ENCODE measurements around the gene FNDC3A.

Gene FNDC3A, protein sequence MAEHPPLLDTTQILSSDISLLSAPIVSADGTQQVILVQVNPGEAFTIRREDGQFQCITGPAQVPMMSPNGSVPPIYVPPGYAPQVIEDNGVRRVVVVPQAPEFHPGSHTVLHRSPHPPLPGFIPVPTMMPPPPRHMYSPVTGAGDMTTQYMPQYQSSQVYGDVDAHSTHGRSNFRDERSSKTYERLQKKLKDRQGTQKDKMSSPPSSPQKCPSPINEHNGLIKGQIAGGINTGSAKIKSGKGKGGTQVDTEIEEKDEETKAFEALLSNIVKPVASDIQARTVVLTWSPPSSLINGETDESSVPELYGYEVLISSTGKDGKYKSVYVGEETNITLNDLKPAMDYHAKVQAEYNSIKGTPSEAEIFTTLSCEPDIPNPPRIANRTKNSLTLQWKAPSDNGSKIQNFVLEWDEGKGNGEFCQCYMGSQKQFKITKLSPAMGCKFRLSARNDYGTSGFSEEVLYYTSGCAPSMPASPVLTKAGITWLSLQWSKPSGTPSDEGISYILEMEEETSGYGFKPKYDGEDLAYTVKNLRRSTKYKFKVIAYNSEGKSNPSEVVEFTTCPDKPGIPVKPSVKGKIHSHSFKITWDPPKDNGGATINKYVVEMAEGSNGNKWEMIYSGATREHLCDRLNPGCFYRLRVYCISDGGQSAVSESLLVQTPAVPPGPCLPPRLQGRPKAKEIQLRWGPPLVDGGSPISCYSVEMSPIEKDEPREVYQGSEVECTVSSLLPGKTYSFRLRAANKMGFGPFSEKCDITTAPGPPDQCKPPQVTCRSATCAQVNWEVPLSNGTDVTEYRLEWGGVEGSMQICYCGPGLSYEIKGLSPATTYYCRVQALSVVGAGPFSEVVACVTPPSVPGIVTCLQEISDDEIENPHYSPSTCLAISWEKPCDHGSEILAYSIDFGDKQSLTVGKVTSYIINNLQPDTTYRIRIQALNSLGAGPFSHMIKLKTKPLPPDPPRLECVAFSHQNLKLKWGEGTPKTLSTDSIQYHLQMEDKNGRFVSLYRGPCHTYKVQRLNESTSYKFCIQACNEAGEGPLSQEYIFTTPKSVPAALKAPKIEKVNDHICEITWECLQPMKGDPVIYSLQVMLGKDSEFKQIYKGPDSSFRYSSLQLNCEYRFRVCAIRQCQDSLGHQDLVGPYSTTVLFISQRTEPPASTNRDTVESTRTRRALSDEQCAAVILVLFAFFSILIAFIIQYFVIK

DNA sequence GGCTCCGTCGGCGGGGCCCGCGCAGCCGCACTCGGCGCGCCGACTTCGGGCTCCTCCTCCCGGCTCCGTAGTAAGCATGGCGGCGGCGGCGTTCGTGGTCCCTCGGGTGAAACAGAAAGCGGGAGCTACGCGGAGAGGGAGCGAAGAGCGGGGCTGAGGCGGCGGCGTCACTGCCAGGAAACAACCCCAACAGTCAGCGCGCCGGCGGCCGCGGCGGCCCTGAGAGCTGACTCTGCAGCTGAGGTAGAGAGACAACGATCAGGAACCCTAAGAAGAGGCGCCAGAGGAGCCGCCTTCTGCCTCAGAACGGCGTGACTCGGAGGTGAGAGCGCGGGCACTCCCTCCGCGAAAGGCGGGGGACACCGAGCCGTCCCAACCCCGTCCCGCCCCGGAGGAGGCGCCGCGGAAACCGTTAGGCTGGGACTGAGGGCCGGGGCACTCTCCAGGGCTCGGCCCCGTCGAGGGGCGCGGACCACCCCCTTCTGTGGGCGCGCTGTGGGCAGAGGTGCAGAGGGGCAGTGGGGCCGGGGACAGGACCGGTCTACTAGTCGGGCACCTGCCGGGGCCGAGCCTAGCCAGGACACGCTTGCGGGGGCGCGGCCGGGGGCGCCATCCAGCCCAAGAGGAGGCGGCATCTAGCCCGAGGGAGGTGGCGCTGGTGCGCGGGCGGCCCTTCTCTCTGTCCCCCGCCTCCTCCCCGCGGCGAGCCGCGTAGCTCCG, at the start of gene FNDC3A:
TSS of gene FNDC3A (plus strand) at position 57 of the 720 bp plus-strand sequence. CDS start 30,279 bp downstream, outside the sequence.
- peak; percentile 79 for DNase-seq (ENCODE audit: low read depth)

DNA sequence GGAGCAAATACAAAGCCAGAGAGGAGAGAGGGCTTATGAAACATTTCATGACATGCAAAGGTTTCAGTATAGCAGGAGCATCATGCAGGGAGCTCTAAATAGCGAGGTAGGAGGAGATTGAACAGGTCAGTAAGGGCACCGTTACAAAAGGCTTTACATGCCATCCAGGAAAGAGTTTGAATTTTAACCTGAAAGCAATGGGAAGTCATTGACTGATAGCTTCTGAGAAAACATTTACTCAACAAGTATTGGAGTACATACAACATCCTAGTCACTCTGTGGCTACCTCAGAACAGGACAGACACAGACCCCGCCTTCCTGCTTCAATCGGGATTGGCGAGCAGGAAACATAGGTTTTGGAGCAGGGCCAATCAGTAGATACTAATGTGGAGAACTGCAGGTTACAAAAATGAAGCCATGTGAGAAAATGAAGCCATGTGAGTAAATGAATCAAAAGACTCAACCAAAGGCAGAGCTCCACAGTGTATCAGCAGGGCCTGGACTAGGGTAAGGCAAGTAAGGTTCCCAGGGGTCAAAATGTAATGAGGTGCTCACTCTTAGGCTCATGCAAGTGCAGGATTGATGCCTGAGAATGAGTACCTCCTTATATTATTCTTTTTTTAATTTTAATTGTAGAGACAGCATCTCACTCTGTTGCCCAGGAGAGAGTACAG, 46.8 kb upstream of the FNDC3A start:
- no peak for DNase-seq (ENCODE audit: low read depth)

DNA sequence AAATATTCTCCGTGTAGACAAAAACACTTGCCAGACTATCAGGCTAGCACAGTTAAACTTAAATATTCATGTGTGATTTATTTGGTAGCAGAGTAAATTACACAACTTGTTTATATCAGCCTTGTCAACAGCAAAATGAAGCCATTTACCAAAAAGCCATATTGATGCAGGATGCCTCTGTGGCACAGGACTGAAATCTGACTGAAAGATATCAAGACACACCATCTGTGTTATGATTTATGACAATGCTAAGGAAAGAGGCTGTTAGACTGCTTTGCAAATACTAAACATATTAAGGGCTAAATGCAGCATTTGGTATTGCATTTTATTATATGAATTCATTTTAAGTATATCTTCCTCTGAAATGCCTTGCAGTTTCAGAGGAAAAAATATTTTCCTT, 44.8 kb upstream of the FNDC3A start:
- no peak for DNase-seq (ENCODE audit: low read depth)

DNA sequence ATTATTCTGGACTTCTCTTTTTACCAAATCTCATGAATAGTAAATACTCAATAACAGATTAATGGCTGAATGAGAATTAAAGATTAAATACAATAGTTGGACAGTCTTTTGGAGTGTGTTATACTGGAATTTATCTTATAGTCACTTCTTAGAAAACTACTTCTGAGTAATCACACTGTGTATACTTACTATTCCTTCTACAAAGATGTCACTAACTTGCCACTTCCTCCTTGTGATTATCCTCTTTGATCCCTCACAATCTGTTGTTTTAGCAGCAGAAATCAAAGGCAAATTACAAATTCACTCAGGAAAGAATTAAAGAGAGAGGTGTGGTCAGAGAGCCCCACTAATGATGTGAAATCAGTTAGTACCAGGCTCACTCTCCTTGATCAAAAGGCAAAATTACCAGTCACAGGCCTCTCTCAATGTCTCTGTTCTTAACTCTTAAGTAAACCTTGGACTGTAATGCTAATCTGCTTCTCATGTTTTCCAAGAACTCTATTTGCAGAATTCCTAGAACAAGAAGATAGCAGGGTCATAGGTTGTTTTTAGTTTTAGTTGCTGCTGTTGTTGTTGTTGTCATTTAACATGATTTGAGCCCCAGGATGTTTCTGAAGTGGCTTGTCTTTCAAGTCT, 37.3 kb upstream of the FNDC3A start:
- DNase-seq (ENCODE audit: low read depth): no peak

DNA sequence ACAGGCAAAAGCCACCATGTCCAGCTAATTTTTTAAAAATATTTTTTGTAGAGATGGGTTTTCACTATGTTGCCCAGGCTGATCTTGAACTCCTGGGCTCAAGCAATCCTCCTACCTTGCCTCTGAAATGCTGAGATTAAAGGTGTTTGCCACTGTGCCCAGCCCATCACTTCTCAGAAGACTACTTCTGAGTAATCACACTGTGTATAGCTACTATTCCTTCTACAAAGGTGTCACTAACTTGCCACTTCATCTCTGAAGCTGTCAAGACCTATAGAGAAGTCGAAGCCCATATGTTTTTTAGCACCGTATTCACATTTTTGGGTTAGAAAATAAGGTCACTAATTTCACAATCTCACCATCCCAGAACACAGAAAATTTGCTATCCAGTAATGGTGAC, 36.0 kb upstream of the FNDC3A start:
- no peak for DNase-seq (ENCODE audit: low read depth)

DNA sequence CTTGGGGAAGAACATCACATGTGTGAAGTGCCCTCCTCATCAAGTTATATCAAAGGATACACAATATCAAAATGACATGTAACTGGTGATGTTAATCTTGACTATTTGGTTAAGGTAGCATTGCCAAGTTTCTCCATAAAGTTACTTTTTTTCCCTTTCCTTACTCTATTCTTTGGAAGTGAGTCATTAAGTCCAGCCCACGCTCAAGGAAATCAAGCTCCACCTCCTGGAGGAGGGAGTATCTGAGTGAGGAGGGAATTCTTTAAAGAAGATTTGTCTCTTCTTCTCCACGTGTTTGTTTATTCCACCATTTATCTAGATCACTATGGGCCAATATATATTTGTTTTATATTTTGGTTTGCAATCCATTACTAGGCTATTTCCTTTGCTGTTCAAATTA, 33.6 kb upstream of the FNDC3A start:
- DNase-seq (ENCODE audit: low read depth): no peak

DNA sequence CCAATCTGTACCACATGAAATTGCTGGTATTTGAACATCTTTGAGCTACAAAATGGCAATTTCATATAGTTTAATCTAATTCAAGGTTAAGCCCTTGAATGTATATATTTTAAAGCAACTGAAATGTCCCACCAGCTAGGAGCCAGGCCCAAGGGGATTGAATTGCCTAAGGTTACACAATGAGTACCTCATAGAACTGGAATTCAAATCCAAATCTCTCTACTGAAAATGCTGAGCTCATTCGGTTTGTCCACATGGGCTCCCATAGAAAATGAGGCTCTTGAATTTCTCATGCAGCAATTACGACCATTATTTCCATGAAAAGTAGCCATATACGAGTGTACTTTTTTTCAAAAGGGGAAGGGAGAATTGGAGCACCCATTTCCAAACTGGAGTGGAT, 31.5 kb upstream of the FNDC3A start:
- no peak for DNase-seq (ENCODE audit: low read depth)

DNA sequence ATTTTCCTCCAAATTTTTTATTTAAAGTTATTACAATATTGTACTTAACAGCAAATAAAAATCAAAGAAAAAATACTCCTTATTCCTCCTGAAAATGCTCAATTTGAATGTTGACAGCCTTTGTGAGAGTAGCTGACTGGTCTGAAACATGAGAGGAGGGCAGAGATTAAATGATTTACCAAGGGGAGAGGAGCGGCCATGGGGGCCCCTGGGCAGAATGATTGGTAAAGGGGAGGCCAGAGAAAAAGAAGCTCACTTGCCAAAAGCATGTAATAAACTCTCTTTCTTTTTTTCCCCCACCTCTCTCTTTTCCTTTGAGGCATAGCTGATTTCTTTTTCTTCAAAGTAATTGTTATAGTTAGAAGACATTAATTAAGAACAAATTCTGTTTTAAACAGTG, 30.1 kb upstream of the FNDC3A start:
- no peak for DNase-seq (ENCODE audit: low read depth)

DNA sequence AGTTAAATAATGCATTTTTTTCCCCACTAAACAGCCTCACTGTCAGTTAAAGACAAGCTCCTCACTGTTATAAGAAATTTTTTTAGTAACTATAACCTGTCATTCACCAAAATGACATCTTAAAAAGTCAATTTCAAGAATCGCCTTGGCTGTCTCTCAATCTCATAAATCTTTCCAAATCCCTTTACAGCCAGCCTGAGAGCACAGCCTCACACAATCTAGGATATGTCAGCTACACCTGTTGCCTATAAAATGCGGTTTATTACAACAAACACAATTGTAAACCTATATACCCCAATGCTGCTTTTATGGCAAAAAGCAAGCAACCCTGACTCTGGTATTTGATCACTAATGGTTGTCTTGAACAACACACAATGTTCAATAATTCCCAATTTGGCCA, 29.5 kb upstream of the FNDC3A start:
- no peak for DNase-seq (ENCODE audit: low read depth)

DNA sequence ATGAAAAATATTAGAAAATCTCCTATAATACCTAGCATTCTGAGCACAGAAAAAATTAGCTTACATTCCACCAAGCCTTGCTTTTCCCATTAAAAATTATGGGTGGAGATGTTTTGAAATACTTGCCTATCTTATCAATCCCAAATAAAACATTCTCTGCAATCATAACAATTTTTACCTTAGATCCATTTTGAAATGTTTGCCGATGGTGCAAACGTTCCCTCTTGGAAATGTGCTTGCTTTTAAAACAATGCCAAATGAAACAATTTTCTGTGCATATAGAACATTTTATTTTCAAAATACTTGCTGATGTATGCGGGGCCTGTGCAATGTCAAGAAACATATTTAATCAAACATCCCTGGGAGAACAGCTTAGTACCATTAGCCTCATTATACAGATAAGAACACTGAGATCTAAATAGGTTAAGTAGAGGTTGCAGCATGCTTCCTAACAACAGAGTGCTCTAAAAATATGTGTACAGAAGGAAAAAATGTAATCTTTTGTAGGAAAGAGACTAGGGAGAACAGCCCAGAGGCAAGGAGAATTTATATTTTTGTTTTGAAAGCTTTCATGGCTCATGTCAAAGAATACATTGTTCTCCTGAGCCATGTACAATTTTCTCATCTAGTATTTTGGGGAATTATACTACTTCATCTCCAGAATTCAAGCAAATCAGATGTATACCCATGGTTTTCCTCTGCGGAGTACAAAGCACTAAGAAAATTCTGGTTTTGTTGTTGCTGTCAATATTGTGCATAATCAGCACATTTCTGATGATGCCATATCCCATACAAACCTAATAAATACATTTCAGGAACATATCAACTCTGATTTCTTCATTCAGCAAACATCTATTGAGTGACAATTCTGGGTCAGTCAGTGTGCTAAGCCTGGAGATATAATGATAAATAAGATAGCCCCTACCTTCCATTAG, 25.9 kb upstream of the FNDC3A start:
- DNase-seq (ENCODE audit: low read depth): no peak

DNA sequence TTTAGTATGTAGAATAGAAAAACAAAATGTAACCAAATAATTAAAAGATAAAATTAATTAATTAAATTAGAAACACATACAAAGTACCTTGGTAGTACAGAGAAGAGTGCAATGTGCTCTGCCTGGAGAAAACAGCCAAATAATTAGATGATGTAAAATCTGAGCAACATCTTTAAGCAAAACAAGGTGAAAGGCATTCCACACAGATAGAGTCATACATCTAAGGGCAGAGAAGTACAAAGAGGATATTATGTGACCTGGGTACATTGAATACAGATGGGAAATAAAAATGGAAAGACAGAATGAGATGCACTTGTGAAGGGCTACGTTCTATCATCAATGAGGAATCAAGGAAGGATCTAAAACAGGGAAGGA, 25.2 kb upstream of the FNDC3A start:
- DNase-seq (ENCODE audit: low read depth): no peak

DNA sequence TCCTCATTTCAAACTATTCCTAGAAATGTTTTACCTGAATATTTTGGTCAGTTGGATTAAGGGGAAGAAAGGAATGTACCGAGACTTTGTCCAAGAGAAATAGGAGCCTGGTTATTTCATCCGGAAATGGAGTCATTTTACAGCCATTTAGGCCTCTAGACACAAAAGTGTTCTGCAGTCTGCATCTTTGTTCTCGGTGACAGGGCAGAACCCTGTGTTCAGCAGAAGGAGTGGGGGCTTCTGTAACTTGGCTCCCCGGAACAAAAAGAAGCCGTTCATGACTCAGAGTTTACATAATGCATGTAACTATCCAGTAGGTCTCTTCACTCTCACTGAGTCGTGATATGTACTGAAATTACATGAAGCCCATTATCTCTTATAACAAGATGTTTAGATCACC, 21.6 kb upstream of the FNDC3A start:
- DNase-seq (ENCODE audit: low read depth): no peak

DNA sequence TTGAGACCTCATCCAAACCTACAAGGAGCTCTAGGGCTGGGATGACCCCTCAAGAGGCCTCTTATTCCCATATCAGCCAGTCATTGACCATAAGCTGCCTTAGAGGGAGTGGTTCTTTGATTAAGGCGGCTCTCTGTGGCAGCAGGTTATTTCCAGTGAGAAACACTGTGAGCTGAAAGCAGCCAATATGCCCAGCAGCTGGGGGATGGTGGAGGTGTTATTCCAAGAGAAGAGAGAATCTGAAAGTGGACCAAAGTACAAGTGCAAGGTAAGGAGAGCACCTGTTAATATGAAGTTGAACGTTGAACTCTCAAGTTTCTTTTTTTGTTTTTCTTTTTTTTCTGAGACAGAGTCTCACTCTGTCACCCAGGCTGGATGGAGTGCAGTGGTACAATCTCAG, 20.2 kb upstream of the FNDC3A start:
- no peak for DNase-seq (ENCODE audit: low read depth)

DNA sequence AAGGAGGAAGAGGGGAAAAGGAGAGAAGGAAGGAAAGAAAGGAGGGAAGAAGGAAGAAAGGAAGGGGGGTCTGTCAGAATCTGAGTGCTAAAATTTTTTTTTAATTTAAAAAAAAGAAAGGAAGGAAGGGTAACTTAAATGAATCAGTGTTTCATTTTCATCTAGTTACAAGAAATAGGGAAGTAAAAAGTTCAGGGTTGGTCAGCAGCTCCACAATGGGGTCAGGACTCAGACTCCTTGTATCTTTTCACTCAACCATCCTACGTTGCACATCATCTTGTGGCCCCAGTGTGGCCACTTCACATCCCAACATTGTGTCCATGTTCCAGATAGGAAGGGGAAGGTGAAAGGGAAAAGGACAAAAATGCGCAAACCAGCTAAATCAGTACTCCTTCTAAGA, 14.3 kb upstream of the FNDC3A start:
- DNase-seq (ENCODE audit: low read depth): no peak

DNA sequence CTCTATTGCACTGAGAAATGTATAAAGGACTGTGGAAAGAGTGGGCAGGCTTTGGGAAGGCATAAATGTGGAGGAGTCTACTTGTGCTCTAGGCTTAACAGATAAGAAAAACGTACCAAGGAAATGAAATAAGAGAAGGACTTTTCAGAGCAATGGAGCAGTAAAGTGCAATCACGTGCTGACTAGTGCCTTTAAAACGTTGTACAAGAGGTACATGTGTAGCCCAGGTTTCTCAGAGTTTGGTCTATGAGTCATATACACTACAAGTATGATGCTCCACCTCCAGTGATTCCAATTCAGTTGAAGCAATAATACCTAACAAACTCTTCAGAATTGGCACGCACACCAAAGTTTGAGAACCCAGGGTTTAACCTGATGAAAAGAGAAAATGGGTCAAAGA, 13.4 kb upstream of the FNDC3A start:
- DNase-seq (ENCODE audit: low read depth): no peak

DNA sequence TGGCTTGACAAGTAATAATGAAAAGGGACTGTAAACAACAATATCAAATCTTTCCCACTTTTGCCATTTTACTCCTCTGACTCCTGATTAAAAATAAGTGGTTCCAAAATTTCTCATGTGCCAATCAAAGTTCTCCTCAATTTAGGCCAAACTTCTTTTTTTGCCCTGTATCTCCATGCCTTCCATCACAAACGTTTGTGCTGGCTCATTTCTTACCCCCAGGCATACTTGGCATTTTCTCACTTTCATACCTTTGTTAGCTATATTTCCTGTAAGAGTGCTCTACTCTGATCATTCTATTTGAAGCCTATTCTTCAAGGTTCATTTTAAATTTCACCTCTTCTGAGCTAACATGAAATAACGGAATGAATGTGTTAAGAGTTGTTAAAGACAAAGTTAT, 10.0 kb upstream of the FNDC3A start:
- no peak for DNase-seq (ENCODE audit: low read depth)

DNA sequence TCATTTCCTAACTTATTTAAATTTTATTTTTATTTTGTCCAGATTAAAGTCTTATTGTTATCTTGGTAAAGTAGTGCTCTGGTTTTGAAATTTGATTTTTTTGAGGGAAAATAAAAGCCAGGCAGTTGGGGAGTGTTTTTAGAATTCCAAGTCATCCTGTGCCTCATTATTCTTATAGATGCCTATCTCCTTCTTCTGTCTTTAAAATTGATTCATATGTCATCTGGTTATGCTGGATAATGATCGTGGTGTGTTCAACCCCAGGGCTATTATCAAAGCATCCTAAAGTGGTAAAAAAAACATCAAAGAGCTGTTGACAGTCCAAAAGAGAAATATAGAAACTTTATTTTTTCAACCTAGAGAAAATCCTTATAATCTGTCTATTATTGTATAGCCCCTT, 6.0 kb upstream of the FNDC3A start:
- DNase-seq (ENCODE audit: low read depth): no peak

DNA sequence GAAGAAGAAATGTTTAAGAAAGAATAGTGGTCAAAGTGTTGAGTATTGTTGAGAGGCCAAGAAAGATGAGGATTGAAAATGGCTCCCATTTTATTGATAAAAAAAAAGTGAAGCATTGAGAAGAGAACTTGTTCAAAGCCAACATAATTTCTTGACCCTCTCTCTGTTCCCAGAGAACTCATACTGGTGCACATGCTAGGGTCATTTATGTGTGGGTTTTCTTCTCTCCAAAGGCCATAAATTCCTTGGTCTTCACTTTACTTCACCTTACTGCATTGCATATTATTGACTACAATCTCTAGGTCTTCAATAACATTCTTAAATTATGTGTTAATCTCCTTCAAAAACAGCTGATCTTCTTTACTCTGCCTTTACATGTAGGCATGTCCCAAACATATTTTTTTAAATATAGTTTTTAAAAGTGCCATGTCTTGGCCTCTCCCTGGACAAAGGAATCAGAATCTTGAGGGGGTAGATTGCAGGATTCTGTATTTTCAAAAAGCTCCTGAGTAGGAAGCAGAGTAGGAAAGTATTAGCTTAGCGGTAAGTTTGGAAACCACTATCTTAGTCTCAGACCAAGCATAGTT, 1.8 kb upstream of the FNDC3A start:
- DNase-seq (ENCODE audit: low read depth): no peak

DNA sequence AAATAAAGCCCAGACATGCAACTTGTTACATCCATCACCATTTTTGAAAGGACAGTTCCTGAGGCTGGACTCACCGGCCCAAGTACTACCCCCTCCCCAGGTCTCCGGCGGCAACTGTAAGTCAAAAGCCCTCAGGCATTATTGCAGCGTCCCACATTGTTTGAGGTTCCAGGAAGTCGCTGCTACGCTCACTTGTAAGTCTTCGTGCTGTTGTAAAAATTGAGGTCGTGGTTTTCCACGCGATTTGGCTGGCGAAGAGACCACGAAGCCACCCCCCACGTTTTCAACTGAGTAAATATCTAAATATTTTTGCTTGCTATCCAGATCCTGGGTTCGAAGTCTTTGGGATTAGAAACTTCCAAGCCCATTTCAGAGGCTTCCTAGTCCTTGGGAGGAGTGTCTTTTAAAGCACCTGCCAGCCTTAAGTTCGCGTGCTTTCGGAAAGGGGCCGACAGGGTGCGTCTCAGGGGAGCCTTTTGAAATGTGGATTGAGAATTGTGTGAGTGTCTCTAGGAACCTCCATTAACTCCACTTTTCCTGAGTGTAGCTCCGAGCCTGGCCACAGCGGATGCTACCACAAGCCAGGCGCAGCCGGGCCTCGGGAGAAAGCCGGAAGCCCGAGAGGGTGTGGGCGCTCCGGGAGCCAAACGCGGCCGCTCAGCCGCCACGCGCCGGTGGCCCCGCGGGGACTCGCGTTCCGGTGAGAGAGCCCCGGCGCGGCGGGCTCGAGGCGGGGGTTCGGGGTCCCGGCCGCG, 434 bp upstream of the FNDC3A start:
- peak; percentile 25 for DNase-seq (ENCODE audit: low read depth)

All from activated gamma-delta T cell treated with anti-CD3 and anti-CD28 coated beads, Interleukin-2, amount 50 U/mL, for 16 hours (primary cell).